Body of pancreas (tissue), 4 donors: ENCODE results near the gene CPLX3.

Source experiments
- POLR2A ChIP-seq, 3 donors: fragments of 450-650 bp; IDR thresholded peaks; one replicate each; pipeline ENCODE4 v1.6.1; 2016; ENCODE audit warnings: antibody characterized with exemption in 3 of 3, mild to moderate bottlenecking in 2 of 3
- TF ChIP-seq, protein P1 (sequence below), 7 experiments: fragments of 450-650 bp in 4 of 7; fragments of 200-600 bp in 3 of 7; sonication (generic) in 3 of 7; IDR thresholded peaks; one replicate each; pipeline ENCODE4 v1.5.1; 2016 to 2019; ENCODE audit warnings: antibody characterized with exemption in 7 of 7

DNA sequence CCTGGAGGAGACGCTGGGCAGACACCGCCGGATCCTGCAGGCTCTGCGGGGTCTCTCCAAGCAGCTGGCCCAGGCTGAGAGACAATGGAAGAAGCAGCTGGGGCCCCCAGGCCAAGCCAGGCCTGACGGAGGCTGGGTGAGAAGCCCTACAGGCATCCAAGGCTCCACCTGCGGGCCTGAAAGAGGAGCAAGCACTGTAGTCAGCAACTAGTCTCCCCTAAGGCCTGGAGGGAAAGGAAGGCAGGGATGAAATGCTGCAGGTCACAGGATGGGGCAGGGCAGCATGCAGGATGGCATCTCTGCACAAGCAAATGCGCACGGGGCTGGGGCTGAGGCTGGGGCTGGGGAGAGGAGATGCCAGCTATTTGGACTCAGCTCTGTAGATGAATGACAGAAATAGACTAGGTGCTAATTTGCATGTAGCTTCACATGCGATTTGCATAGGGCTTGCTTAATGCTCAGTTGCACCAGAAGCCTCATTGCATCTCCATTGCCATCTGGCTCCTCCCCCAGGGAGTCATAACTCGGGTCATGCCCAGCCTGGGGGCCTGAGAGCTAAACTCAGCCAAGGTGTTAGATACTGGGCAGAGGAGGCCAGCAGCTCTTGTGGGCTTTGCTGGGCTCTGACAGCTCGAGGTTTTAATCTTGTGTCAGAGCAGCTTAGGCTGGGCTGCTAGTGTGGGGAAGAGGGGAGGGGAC lies 5.2 kb upstream of the CPLX3 start:
- no peak for TF ChIP-seq POLR2A (IDR thresholded peaks at IDR 0.05)
- TF ChIP-seq, protein P1, sequence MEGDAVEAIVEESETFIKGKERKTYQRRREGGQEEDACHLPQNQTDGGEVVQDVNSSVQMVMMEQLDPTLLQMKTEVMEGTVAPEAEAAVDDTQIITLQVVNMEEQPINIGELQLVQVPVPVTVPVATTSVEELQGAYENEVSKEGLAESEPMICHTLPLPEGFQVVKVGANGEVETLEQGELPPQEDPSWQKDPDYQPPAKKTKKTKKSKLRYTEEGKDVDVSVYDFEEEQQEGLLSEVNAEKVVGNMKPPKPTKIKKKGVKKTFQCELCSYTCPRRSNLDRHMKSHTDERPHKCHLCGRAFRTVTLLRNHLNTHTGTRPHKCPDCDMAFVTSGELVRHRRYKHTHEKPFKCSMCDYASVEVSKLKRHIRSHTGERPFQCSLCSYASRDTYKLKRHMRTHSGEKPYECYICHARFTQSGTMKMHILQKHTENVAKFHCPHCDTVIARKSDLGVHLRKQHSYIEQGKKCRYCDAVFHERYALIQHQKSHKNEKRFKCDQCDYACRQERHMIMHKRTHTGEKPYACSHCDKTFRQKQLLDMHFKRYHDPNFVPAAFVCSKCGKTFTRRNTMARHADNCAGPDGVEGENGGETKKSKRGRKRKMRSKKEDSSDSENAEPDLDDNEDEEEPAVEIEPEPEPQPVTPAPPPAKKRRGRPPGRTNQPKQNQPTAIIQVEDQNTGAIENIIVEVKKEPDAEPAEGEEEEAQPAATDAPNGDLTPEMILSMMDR (IDR thresholded peaks at IDR 0.05), result no peak
